HCT116 (cell line): Measurements from ENCODE around the gene NOC3L. TPM values are rescaled to one million over a fixed set of nuclear protein-coding genes. Genes with fewer than 3 reads are reported as not detected.

Source experiments
- ATAC-seq: fragments of 200-7000 bp; cut with Tn5 transposase; 2 replicates; pipeline ENCODE4 v1.9.1; 2020; ENCODE audit warnings: mild to moderate bottlenecking, moderate library complexity
- BruUV-seq: library from RNA; stranded (reverse); fragments of 400-500 nt; replicated peaks from 2 replicates; lab custom pipeline; 2021; lab: Mats Ljungman, UMichigan
- CTCF ChIA-PET: fragments of 300-600 bp; sonication (Branson Sonifier 250); formaldehyde crosslinking; loops from one replicate; lab custom pipeline; 2021; ENCODE audit warnings: antibody characterized with exemption; lab: Charles Lee
- POLR2A ChIA-PET: fragments of 300-600, 350-600 bp; sonication (Branson Sonifier 250); formaldehyde crosslinking; loops from one replicate; lab custom pipeline; 2021; ENCODE audit warnings: antibody characterized with exemption; lab: Charles Lee
- RAD21 ChIA-PET, 2 experiments: fragments of 300-600 bp; sonication (Branson Sonifier 250); formaldehyde crosslinking; loops; one replicate each; lab custom pipeline; 2023; ENCODE audit warnings: low total read pairs in 2 of 2; ENCODE audit not compliant: uncharacterized antibody in 2 of 2, unreplicated experiment in 2 of 2, low non-redundant PET in 1 of 2; lab: Charles Lee
- DNase-seq: peaks from one replicate; pipeline ENCODE4 v3.0.0-alpha.2; 2010; ENCODE audit warnings: low read depth, low spot score
- H2AFZ ChIP-seq: fragments of 200-600 bp; shearing (Covaris generic), sonication (generic); 2 replicates; pipeline ENCODE4 v1.6.1; 2017; ENCODE audit warnings: low read depth, mixed run types, mixed read lengths, antibody characterized with exemption, low read length; ENCODE audit not compliant: poor library complexity, severe bottlenecking
- H3K27ac ChIP-seq: 2 replicates; pipeline ENCODE4 v1.5.1; 2012; ENCODE audit warnings: low read depth, low read length
- H3K27me3 ChIP-seq: fragments of 200-600 bp; sonication (generic); 2 replicates; pipeline ENCODE4 v1.6.1; 2016; ENCODE audit warnings: mixed run types, low read length, mixed read lengths; ENCODE audit not compliant: insufficient read depth
- H3K36me3 ChIP-seq, 2 experiments: fragments of 200-500 bp in 1 of 2; fragments of 200-600 bp in 1 of 2; sonication (Bioruptor generic) in 1 of 2; sonication (generic) in 1 of 2; 2 replicates each; pipeline versions ENCODE4 v1.5.1 to v1.6.1; 2014 to 2016; ENCODE audit warnings: low read length in 2 of 2, inconsistent platforms in 1 of 2, mixed read lengths in 1 of 2, mixed run types in 1 of 2; ENCODE audit not compliant: insufficient read depth in 2 of 2, control insufficient read depth in 1 of 2
- H3K4me1 ChIP-seq, 2 experiments: fragments of 200-600 bp in 1 of 2; sonication (generic) in 1 of 2; 2 replicates each; pipeline versions ENCODE4 v1.5.1 to v1.6.1; 2012 to 2017; ENCODE audit warnings: low read length in 2 of 2, inconsistent platforms in 1 of 2, mild to moderate bottlenecking in 1 of 2, mixed read lengths in 1 of 2, mixed run types in 1 of 2, moderate library complexity in 1 of 2; ENCODE audit not compliant: insufficient read depth in 2 of 2, control insufficient read depth in 1 of 2
- H3K4me2 ChIP-seq: fragments of 200-600 bp; sonication (generic); 2 replicates; pipeline ENCODE4 v1.6.1; 2017; ENCODE audit warnings: mixed run types, low read length, mixed read lengths
- H3K4me3 ChIP-seq, 2 experiments: fragments of 200-600 bp in 1 of 2; sonication (generic) in 1 of 2; replicated peaks in 1 of 2; 2 replicates each; pipeline ENCODE4 v1.5.1; 2011 to 2016; ENCODE audit warnings: low read length in 2 of 2, control low read depth in 1 of 2, low read depth in 1 of 2, mild to moderate bottlenecking in 1 of 2, mixed read lengths in 1 of 2, mixed run types in 1 of 2
- H3K79me2 ChIP-seq: fragments of 200-600 bp; sonication (generic); 2 replicates; pipeline ENCODE4 v1.6.1; 2017; ENCODE audit warnings: mild to moderate bottlenecking, mixed run types, low read length, moderate library complexity, mixed read lengths; ENCODE audit not compliant: insufficient read depth
- H3K9ac ChIP-seq: fragments of 200-600 bp; sonication (generic); 2 replicates; pipeline ENCODE4 v1.6.1; 2016; ENCODE audit warnings: low read length, mixed read lengths
- H3K9me2 ChIP-seq: fragments of 200-600 bp; sonication (generic), shearing (Covaris generic); 2 replicates; pipeline ENCODE4 v1.6.1; 2017; ENCODE audit warnings: mixed run types, mild to moderate bottlenecking, moderate library complexity; ENCODE audit not compliant: insufficient read depth
- H3K9me3 ChIP-seq, 2 experiments: fragments of 200-500 bp in 1 of 2; fragments of 200-600 bp in 1 of 2; sonication (Bioruptor generic) in 1 of 2; sonication (generic) in 1 of 2; 2 replicates each; pipeline ENCODE4 v1.6.1; 2014 to 2017; ENCODE audit warnings: low read length in 2 of 2, mixed read lengths in 2 of 2, inconsistent platforms in 1 of 2, low read depth in 1 of 2, mild to moderate bottlenecking in 1 of 2, mixed run types in 1 of 2, moderate library complexity in 1 of 2; ENCODE audit not compliant: control insufficient read depth in 1 of 2, insufficient read depth in 1 of 2
- H4K20me1 ChIP-seq: fragments of 200-600 bp; sonication (generic), shearing (Covaris generic); 2 replicates; pipeline ENCODE4 v1.6.1; 2017; ENCODE audit warnings: mixed run types, mild to moderate bottlenecking, moderate library complexity; ENCODE audit not compliant: insufficient read depth
- CBX3 ChIP-seq: IDR thresholded peaks from 2 replicates; pipeline ENCODE4 v1.6.1; 2012; ENCODE audit warnings: low read depth
- CEBPB ChIP-seq: IDR thresholded peaks from 2 replicates; pipeline ENCODE4 v1.6.1; 2012; ENCODE audit warnings: low read depth
- EGR1 ChIP-seq: IDR thresholded peaks from 2 replicates; pipeline ENCODE4 v1.6.1; 2012; ENCODE audit warnings: low read depth
- EZH2 ChIP-seq: fragments of 200-600 bp; sonication (generic); IDR thresholded peaks from 2 replicates; pipeline ENCODE4 v1.6.1; 2017; ENCODE audit warnings: antibody characterized with exemption, mixed run types
- EZH2phosphoT487 ChIP-seq: fragments of 200-600 bp; IDR thresholded peaks from 2 replicates; pipeline ENCODE4 v1.6.1; 2018; ENCODE audit warnings: antibody characterized with exemption, borderline replicate concordance
- POLR2A ChIP-seq: IDR thresholded peaks from 2 replicates; pipeline ENCODE4 v1.7.0; 2011; ENCODE audit warnings: borderline replicate concordance; ENCODE audit not compliant: insufficient read depth, insufficient read length; ENCODE audit errors: extremely low read depth
- POLR2AphosphoS5 ChIP-seq: IDR thresholded peaks from 2 replicates; pipeline ENCODE4 v1.6.1; 2011; ENCODE audit warnings: mild to moderate bottlenecking, low read depth, low read length, moderate library complexity
- SIN3A ChIP-seq: IDR thresholded peaks from 2 replicates; pipeline ENCODE4 v1.6.1; 2012; ENCODE audit warnings: low read depth
- SP1 ChIP-seq: IDR thresholded peaks from 2 replicates; pipeline ENCODE4 v1.6.1; 2012; ENCODE audit warnings: low read depth
- SRF ChIP-seq: IDR thresholded peaks from 2 replicates; pipeline ENCODE4 v1.6.1; 2012; ENCODE audit warnings: low read depth
- TCF7L2 ChIP-seq: IDR thresholded peaks from 2 replicates; pipeline ENCODE4 v1.7.0; 2011; ENCODE audit warnings: borderline replicate concordance, inconsistent platforms; ENCODE audit not compliant: insufficient read depth, insufficient read length; ENCODE audit errors: extremely low read depth
- YY1 ChIP-seq: IDR thresholded peaks from 2 replicates; pipeline ENCODE4 v1.6.1; 2011; ENCODE audit warnings: low read length, low read depth, moderate library complexity, mild to moderate bottlenecking; ENCODE audit not compliant: insufficient replicate concordance; ENCODE audit errors: extremely low read depth
- ZFX ChIP-seq: fragments of 450-650 bp; IDR thresholded peaks from 2 replicates; pipeline ENCODE4 v1.6.1; 2017
- ZNF274 ChIP-seq: fragments of 200-500 bp; sonication (Bioruptor generic); IDR thresholded peaks from 2 replicates; pipeline ENCODE4 v1.6.1; 2014; ENCODE audit warnings: mild to moderate bottlenecking, low read depth, low read length, inconsistent platforms
- intact Hi-C: fragments of 100-400 bp; cut with micrococcal nuclease; formaldehyde crosslinking; loops from 2 replicates; pipeline ENCODE4 v1.10.0; 2022
- total RNA-seq: library from RNA; stranded (reverse); gene quantifications from one replicate; pipeline ENCODE4 v1.2.1, GENCODE V29; 2021; ENCODE audit not compliant: unreplicated experiment
- TF ChIP-seq, protein P1 (sequence below): IDR thresholded peaks from 2 replicates; pipeline ENCODE4 v1.6.1; 2012
- TF ChIP-seq, protein P2 (sequence below): IDR thresholded peaks from 2 replicates; pipeline ENCODE4 v1.6.1; 2012; ENCODE audit warnings: low read depth
- TF ChIP-seq, protein P3 (sequence below): IDR thresholded peaks from 2 replicates; pipeline ENCODE4 v1.6.1; 2012
- TF ChIP-seq, protein P4 (sequence below): IDR thresholded peaks from 2 replicates; pipeline ENCODE4 v1.6.1; 2011; ENCODE audit warnings: mild to moderate bottlenecking, low read length, moderate library complexity; ENCODE audit not compliant: insufficient replicate concordance; ENCODE audit errors: extremely low read depth

NOC3L gene
- total RNA-seq, 1 experiment from 2014 or later: 45.5 TPM

DNA sequence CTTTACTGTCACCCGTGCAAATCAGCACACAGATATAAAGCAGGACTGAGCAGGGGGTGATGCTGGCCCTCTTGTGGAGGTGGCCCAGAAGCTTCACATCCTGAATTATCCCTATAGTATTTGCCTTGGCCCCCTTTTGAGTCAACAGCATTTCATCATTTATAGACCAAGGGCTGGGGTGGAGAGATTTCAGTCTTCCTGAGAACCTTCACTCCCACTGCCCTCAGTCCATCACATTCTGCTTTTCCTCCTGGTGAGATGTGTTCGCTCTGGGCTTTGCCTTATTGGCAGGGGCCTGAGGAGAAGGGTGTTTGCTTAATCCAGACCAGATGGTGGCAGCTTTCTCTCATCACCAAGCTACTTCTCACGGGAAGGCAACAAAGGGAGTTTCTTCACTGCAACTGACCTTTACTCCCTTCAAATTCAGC, 47.7 kb downstream of the NOC3L start:
- no peaks in the 10 kb centered on the region for H3K9me2 ChIP-seq
- intact Hi-C loops: no loop called here
- POLR2A ChIA-PET: no interaction called here
- no peaks in the 10 kb centered on the region for H3K9me3 ChIP-seq
- RAD21 ChIA-PET: no interaction called here
- H3K4me2 ChIP-seq: no peak overlapping the region
- no peaks in the 10 kb centered on the region for H3K36me3 ChIP-seq
- DNase-seq: no peak
- H3K27me3 ChIP-seq: no peaks in the 10 kb centered on the region
- CTCF ChIA-PET: interaction anchor here (1.0 to 1.9 kb wide), 2 partner anchors 129 to 494 kb away, joined by 3 to 8 read pairs; no protein-coding TSS in a partner anchor
- ATAC-seq: 0 out of 2 replicates have a peak, but pooled peaks have one; percentile 40
- no peak overlapping the region for H3K4me3 ChIP-seq
- H3K9ac ChIP-seq: no peak overlapping the region
- no peaks in the 10 kb centered on the region for H4K20me1 ChIP-seq
- no peaks in the 10 kb centered on the region for H3K4me1 ChIP-seq
- no peaks in the 10 kb centered on the region for H3K79me2 ChIP-seq
- no peak overlapping the region for H3K27ac ChIP-seq
- BruUV-seq: no TSS peak
- TF ChIP-seq, protein P1, sequence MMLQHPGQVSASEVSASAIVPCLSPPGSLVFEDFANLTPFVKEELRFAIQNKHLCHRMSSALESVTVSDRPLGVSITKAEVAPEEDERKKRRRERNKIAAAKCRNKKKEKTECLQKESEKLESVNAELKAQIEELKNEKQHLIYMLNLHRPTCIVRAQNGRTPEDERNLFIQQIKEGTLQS: no peak
- no peak for TF ChIP-seq EZH2
- TF ChIP-seq ZFX: no peak
- TF ChIP-seq TCF7L2: no peak
- TF ChIP-seq SRF: no peak
- no peak for TF ChIP-seq SP1
- no peak for TF ChIP-seq EGR1
- TF ChIP-seq, protein P2, sequence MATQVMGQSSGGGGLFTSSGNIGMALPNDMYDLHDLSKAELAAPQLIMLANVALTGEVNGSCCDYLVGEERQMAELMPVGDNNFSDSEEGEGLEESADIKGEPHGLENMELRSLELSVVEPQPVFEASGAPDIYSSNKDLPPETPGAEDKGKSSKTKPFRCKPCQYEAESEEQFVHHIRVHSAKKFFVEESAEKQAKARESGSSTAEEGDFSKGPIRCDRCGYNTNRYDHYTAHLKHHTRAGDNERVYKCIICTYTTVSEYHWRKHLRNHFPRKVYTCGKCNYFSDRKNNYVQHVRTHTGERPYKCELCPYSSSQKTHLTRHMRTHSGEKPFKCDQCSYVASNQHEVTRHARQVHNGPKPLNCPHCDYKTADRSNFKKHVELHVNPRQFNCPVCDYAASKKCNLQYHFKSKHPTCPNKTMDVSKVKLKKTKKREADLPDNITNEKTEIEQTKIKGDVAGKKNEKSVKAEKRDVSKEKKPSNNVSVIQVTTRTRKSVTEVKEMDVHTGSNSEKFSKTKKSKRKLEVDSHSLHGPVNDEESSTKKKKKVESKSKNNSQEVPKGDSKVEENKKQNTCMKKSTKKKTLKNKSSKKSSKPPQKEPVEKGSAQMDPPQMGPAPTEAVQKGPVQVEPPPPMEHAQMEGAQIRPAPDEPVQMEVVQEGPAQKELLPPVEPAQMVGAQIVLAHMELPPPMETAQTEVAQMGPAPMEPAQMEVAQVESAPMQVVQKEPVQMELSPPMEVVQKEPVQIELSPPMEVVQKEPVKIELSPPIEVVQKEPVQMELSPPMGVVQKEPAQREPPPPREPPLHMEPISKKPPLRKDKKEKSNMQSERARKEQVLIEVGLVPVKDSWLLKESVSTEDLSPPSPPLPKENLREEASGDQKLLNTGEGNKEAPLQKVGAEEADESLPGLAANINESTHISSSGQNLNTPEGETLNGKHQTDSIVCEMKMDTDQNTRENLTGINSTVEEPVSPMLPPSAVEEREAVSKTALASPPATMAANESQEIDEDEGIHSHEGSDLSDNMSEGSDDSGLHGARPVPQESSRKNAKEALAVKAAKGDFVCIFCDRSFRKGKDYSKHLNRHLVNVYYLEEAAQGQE: no peak
- no peak for TF ChIP-seq CEBPB
- no peak for TF ChIP-seq SIN3A
- no peak for TF ChIP-seq ZNF274
- TF ChIP-seq, protein P3, sequence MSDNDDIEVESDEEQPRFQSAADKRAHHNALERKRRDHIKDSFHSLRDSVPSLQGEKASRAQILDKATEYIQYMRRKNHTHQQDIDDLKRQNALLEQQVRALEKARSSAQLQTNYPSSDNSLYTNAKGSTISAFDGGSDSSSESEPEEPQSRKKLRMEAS: no peak
- no peak for TF ChIP-seq EZH2phosphoT487
- TF ChIP-seq POLR2A: no peak
- no peak for TF ChIP-seq CBX3
- TF ChIP-seq POLR2AphosphoS5: no peak
- TF ChIP-seq YY1: no peak
- TF ChIP-seq, protein P4, sequence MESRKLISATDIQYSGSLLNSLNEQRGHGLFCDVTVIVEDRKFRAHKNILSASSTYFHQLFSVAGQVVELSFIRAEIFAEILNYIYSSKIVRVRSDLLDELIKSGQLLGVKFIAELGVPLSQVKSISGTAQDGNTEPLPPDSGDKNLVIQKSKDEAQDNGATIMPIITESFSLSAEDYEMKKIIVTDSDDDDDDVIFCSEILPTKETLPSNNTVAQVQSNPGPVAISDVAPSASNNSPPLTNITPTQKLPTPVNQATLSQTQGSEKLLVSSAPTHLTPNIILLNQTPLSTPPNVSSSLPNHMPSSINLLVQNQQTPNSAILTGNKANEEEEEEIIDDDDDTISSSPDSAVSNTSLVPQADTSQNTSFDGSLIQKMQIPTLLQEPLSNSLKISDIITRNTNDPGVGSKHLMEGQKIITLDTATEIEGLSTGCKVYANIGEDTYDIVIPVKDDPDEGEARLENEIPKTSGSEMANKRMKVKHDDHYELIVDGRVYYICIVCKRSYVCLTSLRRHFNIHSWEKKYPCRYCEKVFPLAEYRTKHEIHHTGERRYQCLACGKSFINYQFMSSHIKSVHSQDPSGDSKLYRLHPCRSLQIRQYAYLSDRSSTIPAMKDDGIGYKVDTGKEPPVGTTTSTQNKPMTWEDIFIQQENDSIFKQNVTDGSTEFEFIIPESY: no peak
- no peak overlapping the region for H2AFZ ChIP-seq
